H1 (cell line): ENCODE measurements around the gene MEIS2. TPM values are rescaled to one million over a fixed set of nuclear protein-coding genes. Genes with fewer than 3 reads are reported as not detected.

Source experiments
- BACH1 ChIP-seq: IDR thresholded peaks from 2 replicates; pipeline ENCODE4 v1.6.1; 2012; ENCODE audit warnings: low read length, improper control_type of control experiment
- CHD1 ChIP-seq: IDR thresholded peaks from 2 replicates; pipeline ENCODE4 v1.6.1; 2012; ENCODE audit warnings: low read depth, low read length, improper control_type of control experiment
- CHD2 ChIP-seq: IDR thresholded peaks from 2 replicates; pipeline ENCODE4 v1.6.1; 2012; ENCODE audit warnings: low read length, improper control_type of control experiment
- CTBP2 ChIP-seq: IDR thresholded peaks from 2 replicates; pipeline ENCODE4 v1.7.0; 2011; ENCODE audit warnings: borderline replicate concordance, mild to moderate bottlenecking, moderate library complexity, mixed read lengths, low read length; ENCODE audit not compliant: insufficient read depth, insufficient read length
- E2F6 ChIP-seq: IDR thresholded peaks from 2 replicates; pipeline ENCODE4 v1.6.1; 2012; ENCODE audit warnings: inconsistent platforms
- EP300 ChIP-seq, 2 experiments: IDR thresholded peaks; 1 replicate in 1 of 2; 2 replicates in 1 of 2; pipeline ENCODE4 v1.6.1; 2011 to 2012; ENCODE audit warnings: low read depth in 2 of 2, low read length in 2 of 2, mild to moderate bottlenecking in 2 of 2, borderline replicate concordance in 1 of 2, inconsistent platforms in 1 of 2, moderate library complexity in 1 of 2
- EZH2 ChIP-seq: fragments of 200-600 bp; sonication (generic); IDR thresholded peaks from 2 replicates; pipeline ENCODE4 v1.7.1; 2012; ENCODE audit warnings: low read depth, mild to moderate bottlenecking, moderate library complexity, low read length, inconsistent platforms; ENCODE audit not compliant: severe bottlenecking
- GABPA ChIP-seq: IDR thresholded peaks from 2 replicates; pipeline ENCODE4 v1.6.1; 2011; ENCODE audit warnings: mild to moderate bottlenecking, low read length, moderate library complexity, borderline replicate concordance; ENCODE audit not compliant: insufficient read depth
- GTF2F1 ChIP-seq: IDR thresholded peaks from 2 replicates; pipeline ENCODE4 v1.6.1; 2012; ENCODE audit warnings: low read depth, low read length, improper control_type of control experiment, borderline replicate concordance
- HDAC6 ChIP-seq: IDR thresholded peaks from one replicate; pipeline ENCODE4 v1.7.1; 2012; ENCODE audit warnings: low read depth, mild to moderate bottlenecking, inconsistent platforms, low read length, moderate library complexity
- KDM1A ChIP-seq: fragments of 200-600, 300-600 bp; sonication (generic); IDR thresholded peaks from 2 replicates; pipeline ENCODE4 v1.7.1; 2016; ENCODE audit warnings: mild to moderate bottlenecking, low read length, borderline replicate concordance
- KDM4A ChIP-seq: IDR thresholded peaks from one replicate; pipeline ENCODE4 v1.7.1; 2012; ENCODE audit warnings: low read depth, mild to moderate bottlenecking, moderate library complexity, low read length, inconsistent platforms; ENCODE audit not compliant: severe bottlenecking
- MAX ChIP-seq: IDR thresholded peaks from 2 replicates; pipeline ENCODE4 v1.6.1; 2012; ENCODE audit warnings: inconsistent platforms
- NRF1 ChIP-seq: IDR thresholded peaks from 2 replicates; pipeline ENCODE4 v1.6.1; 2011; ENCODE audit warnings: mild to moderate bottlenecking, low read depth, low read length, improper control_type of control experiment
- PHF8 ChIP-seq: fragments of 200-600 bp; sonication (generic); conservative IDR thresholded peaks from 2 replicates; pipeline ENCODE4 v1.7.1; 2012; ENCODE audit warnings: low read depth, mild to moderate bottlenecking, inconsistent platforms, low read length, moderate library complexity
- POLR2AphosphoS5 ChIP-seq: IDR thresholded peaks from 2 replicates; pipeline ENCODE4 v1.6.1; 2011; ENCODE audit warnings: low read depth, low read length
- RBBP5 ChIP-seq: IDR thresholded peaks from 2 replicates; pipeline ENCODE4 v1.7.1; 2012; ENCODE audit warnings: low read depth, mild to moderate bottlenecking, inconsistent platforms, low read length, moderate library complexity, borderline replicate concordance
- RFX5 ChIP-seq: IDR thresholded peaks from 2 replicates; pipeline ENCODE4 v1.6.1; 2011; ENCODE audit warnings: low read depth, low read length, improper control_type of control experiment, borderline replicate concordance
- RNF2 ChIP-seq: fragments of 200-900, 300-1000 bp; sonication (generic); IDR thresholded peaks from 2 replicates; pipeline ENCODE4 v1.7.1; 2016; ENCODE audit warnings: borderline replicate concordance, low read depth, mild to moderate bottlenecking, antibody characterized with exemption, low read length; ENCODE audit not compliant: poor library complexity, severe bottlenecking; ENCODE audit errors: missing control alignments
- SP4 ChIP-seq: IDR thresholded peaks from 2 replicates; pipeline ENCODE4 v1.6.1; 2012; ENCODE audit warnings: low read length, inconsistent platforms
- TAF1 ChIP-seq: IDR thresholded peaks from 2 replicates; pipeline ENCODE4 v1.6.1; 2011; ENCODE audit warnings: mild to moderate bottlenecking, low read depth, low read length
- TBP ChIP-seq: IDR thresholded peaks from 2 replicates; pipeline ENCODE4 v1.6.1; 2011; ENCODE audit warnings: low read depth, low read length, improper control_type of control experiment
- ZNF274 ChIP-seq: IDR thresholded peaks from 2 replicates; pipeline ENCODE4 v1.7.0; 2012; ENCODE audit warnings: low read length, borderline replicate concordance; ENCODE audit errors: extremely low read depth
- polyA plus RNA-seq, 7 experiments: library from polyadenylated mRNA; depleted of rRNA in 3 of 7; stranded (reverse) in 5 of 7; unstranded in 2 of 7; fragments of >200 nt in 5 of 7; fragments of 200-250 nt in 2 of 7; gene quantifications; 1 replicate in 5 of 7; 2 replicates in 1 of 7; 4 replicates in 1 of 7; pipeline versions ENCODE4 v1.2.1 to v1.2.3, GENCODE V29; 2011 to 2013; ENCODE audit warnings: missing spikeins in 2 of 7, mixed read lengths in 2 of 7
- total RNA-seq: library from RNA; stranded (reverse); fragmentation: NEBNext Ultra II Directional; extraction: Animal tissue kit (Norgen Biotek cat#: 25700); gene quantifications from 2 replicates; pipeline ENCODE4 v1.2.1, GENCODE V29; 2021

MEIS2 gene
- total and polyA plus RNA-seq, 2 of the 8 experiments (the other 6 are each of a cell fraction or from before 2014, with no cell fraction given): 0.22 to 1.2 TPM

- TF ChIP-seq HDAC6 (no peak), TAF1 (no peak), TBP (no peak), RFX5 (no peak), GTF2F1 (no peak), POLR2AphosphoS5 (no peak), MAX (no peak), E2F6 (no peak), GABPA (no peak), RNF2 (peak; percentile 76), RBBP5 (peak; percentile 29), KDM1A (no peak), PHF8 (0 out of 2 replicates have a peak, but pooled peaks have one; percentile 26), CHD1 (no peak), BACH1 (no peak), SP4 (no peak), CHD2 (no peak), KDM4A (peak; percentile 7), EP300 (IDR thresholded peaks at IDR 0.05; ENCODE audit: borderline replicate concordance in 1 of 2, low read depth in 2 of 2, low read length in 2 of 2) (no peak), CTBP2 (peak; percentile 48), EZH2 (peak; percentile 84), NRF1 (no peak), ZNF274 (no peak)
These were observed 4.4 kb downstream of the MEIS2 start (continued) for GRCh38 chr15:37095770-37096557.
